ENCODE results near the gene STIP1.

The STIP1 gene

DNA sequence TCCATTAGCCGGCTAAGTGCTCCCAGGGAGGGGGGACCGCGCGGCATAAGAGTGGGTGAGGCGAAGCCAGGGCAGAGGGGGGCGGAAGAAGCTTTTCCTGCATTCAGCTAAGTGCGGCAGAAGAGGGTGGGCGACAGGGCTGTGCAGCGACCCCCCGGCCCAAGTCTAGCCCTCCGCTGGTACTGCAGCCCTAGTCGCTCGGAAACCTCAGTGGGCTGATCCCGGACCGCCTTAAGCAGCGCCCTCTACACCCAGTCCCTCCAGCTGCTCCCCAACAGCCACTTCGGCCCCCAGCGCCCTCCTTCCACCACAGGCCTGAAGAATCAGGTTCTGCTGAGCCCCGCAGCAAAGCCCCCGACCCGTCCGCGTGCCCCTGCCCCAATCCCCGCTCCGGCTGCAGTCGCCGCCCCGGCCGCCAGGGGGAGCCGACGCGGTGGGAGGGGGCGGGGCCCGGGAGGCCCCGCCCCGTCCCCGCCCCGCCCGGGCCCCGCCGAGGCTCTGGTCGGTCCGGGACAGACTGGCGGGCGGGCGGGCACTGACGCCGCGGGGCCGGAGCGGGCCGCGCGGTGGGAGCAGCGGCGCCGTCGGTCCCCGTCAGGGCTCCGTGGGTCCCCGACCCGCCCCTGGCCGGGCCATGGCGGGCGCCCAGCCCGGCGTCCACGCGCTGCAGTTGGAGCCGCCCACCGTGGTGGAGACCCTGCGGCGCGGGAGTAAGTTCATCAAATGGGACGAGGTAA is 65.2 kb downstream of the STIP1 start, which contains the start of gene PLCB3:
Gene PLCB3 (plus strand): TSS at position 515 of the 737 bp plus-strand sequence. CDS start 120 bp downstream, at position 635.
- DNase-seq (ENCODE audit: low read depth): no peak

DNA sequence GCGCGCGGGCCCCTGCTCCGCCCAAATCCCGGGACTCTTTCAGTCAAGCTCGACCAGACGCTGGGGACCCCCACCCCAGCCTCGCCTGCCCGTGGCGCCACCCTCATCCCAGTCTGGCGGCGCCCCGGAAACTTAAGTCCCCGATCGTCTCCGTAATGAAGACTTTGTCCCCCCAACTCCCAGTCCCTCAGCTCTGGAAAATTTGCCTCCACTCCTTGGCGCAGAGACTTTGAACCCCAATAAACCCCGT is 65.7 kb downstream of the STIP1 start:
- no peak for DNase-seq (ENCODE audit: low read depth)

DNA sequence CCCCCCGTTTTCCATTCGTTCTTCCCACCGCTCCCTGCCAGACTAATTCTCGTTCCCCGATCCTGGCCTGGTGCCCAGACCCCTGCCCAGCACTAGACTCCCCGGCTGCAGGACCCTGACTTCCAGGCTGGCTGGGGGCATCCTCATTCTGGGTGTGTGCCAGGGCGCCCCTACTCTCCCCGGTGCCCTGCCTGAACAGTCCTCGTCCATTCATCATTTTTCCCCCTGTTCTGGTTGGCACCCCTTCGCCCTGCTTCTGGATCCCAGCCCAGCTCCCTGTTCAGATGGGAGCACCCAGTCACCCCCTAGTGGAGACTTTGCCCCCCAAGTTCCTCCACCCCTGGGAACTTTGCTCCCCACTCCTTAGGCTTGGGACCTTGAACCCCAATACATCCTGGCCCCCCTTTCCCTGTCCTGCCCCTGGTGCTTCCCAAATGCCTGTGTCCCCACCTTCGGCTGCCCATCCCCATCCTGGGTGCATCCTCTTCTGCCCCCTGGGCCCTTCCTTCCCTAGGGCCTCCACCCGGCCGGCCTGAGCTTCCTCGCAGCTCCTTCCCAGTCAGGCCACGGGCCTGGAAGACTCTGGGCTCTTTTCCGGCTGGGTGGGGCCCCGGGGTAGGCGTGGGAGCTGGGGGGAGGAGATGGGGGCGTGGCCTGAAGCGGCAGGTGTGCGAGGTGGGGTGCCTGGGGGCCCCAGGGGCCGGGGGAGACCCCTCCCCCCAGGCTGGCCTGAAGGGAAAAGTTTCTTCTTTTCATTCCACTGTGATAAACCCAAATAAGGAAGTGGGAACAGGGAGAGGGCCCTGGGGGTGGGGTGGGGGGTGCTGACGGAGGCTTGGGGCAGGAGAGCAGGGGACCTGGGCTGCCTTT is 66.3 kb downstream of the STIP1 start:
- no peak for DNase-seq (ENCODE audit: low read depth)

DNA sequence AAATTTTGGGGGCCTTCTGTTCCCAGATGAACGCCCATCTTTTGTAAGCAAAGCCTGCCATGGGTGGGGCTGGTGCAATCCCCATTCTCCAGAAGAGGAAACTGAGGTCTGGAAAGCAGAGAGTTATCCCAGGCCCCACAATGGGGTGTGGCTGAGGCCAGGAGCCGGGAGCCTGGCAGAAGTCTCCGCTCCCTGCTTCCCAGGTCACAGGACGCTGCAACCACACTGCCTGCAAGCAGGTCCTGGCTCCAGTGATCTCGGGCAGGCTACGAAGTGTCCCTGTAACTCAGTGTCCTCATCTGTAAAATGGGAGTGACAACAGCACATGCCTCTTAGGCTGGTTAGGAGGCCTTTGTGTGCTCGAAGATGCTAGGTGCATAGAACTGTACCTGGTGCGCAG is 67.1 kb downstream of the STIP1 start:
- DNase-seq (ENCODE audit: low read depth): no peak

DNA sequence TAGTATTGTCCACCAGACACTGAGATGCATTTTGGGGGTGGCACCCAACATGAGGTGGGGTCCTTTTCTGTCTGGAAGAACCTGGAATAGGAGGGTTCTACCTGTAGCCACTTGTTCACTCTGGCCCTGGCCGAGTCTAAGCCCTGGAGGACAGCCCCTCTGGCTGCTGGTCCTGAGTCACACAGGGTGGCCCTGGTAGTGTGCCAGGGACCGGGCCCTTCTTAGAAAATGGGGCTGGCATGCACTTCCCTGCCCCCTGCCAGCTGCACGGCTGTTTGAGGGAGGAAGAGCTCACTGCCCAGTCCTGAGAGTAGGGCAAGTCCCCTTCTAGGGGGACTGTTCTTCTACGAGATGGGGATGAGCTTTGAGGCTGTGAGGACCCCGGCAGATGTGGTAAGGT is 67.5 kb downstream of the STIP1 start:
- no peak for DNase-seq (ENCODE audit: low read depth)

Measured in stromal cell of bone marrow (primary cell).